Measurements from ENCODE around the gene ANKRD65. TPM values are rescaled to one million over a fixed set of nuclear protein-coding genes. Genes with fewer than 3 reads are reported as not detected.
"Not testable (repeated sequence)": the region's sequence is repeated elsewhere in the genome, so short reads cannot be mapped to it uniquely, and the experiment has no call there.

ANKRD65 gene
- total RNA-seq, 3 donors from 2014 or later = 0.15 TPM; not detected in 2

GRCh38 chr1:1419363-1419812 lies 1.7 kb downstream of the ANKRD65 start:
- Mint-ChIP-seq H3K27me3 (ENCODE audit: low read depth) (peaks cover 16% of the 10 kb centered on the region), H3K4me1 (ENCODE audit: low read depth) (peaks cover 1% of the 10 kb centered on the region), H3K4me3 (no peak overlapping the region), H3K9me3 (no peaks in the 10 kb centered on the region), H3K36me3 (ENCODE audit: insufficient read depth) (no peaks in the 10 kb centered on the region)
- ATAC-seq (no peak), DNase-seq (no peak)

- no peak overlapping the region for H3K4me3 Mint-ChIP-seq
- no peaks in the 10 kb centered on the region for H3K9me3 Mint-ChIP-seq
- H3K36me3 Mint-ChIP-seq (ENCODE audit: insufficient read depth) = no peaks in the 10 kb centered on the region
- ATAC-seq (no peak), DNase-seq (no peak)
- peaks cover 16% of the 10 kb centered on the region for H3K27me3 Mint-ChIP-seq (ENCODE audit: low read depth)
- peaks cover 1% of the 10 kb centered on the region for H3K4me1 Mint-ChIP-seq (ENCODE audit: low read depth)
Measured at GRCh38 chr1:1418464-1419362, 2.4 kb downstream of the ANKRD65 start.

GRCh38 chr1:1417825-1418463 lies 3.1 kb downstream of the ANKRD65 start:
- not testable (repeated sequence) for H3K9me3 Mint-ChIP-seq; H3K36me3 Mint-ChIP-seq (ENCODE audit: insufficient read depth); H3K4me3 Mint-ChIP-seq; DNase-seq; H3K4me1 Mint-ChIP-seq (ENCODE audit: low read depth); ATAC-seq
- peaks cover 13% of the 10 kb centered on the region for H3K27me3 Mint-ChIP-seq (ENCODE audit: low read depth)

GRCh38 chr1:1417396-1417795 lies 3.7 kb downstream of the ANKRD65 start:
- not testable (repeated sequence) for DNase-seq; H3K4me1 Mint-ChIP-seq (ENCODE audit: low read depth); H3K4me3 Mint-ChIP-seq; H3K9me3 Mint-ChIP-seq; H3K27me3 Mint-ChIP-seq (ENCODE audit: low read depth); ATAC-seq; H3K36me3 Mint-ChIP-seq (ENCODE audit: insufficient read depth)

GRCh38 chr1:1415751-1416150 lies 5.3 kb downstream of the ANKRD65 start:
- Mint-ChIP-seq H3K36me3 (ENCODE audit: insufficient read depth) (no peaks in the 10 kb centered on the region), H3K9me3 (no peaks in the 10 kb centered on the region), H3K4me1 (ENCODE audit: low read depth) (peaks cover 1% of the 10 kb centered on the region), H3K4me3 (no peak overlapping the region), H3K27me3 (ENCODE audit: low read depth) (peaks cover 4% of the 10 kb centered on the region)
- ATAC-seq (no peak), DNase-seq (no peak)

- not testable (repeated sequence) for H3K27me3 Mint-ChIP-seq (ENCODE audit: low read depth); ATAC-seq; H3K36me3 Mint-ChIP-seq (ENCODE audit: insufficient read depth); H3K9me3 Mint-ChIP-seq; H3K4me3 Mint-ChIP-seq; DNase-seq
- peaks cover 17% of the 10 kb centered on the region for H3K4me1 Mint-ChIP-seq (ENCODE audit: low read depth)
Measured at GRCh38 chr1:1412311-1412902, 8.7 kb downstream of the ANKRD65 start.

GRCh38 chr1:1411626-1412025 lies 9.4 kb downstream of the ANKRD65 start:
- no peaks in the 10 kb centered on the region for H3K9me3 Mint-ChIP-seq
- H3K4me1 Mint-ChIP-seq (ENCODE audit: low read depth) = peaks cover 17% of the 10 kb centered on the region
- no peak for ATAC-seq
- H3K27me3 Mint-ChIP-seq (ENCODE audit: low read depth) = no peaks in the 10 kb centered on the region
- H3K36me3 Mint-ChIP-seq (ENCODE audit: insufficient read depth) = peaks cover 4% of the 10 kb centered on the region
- no peak overlapping the region for H3K4me3 Mint-ChIP-seq
- DNase-seq = no peak

- DNase-seq = not testable (repeated sequence)
- peak overlapping the region; percentile 57 for H3K4me3 Mint-ChIP-seq
Measured at GRCh38 chr1:1410238-1410637, 10.8 kb downstream of the ANKRD65 start.

GRCh38 chr1:1407636-1408318 lies 13.3 kb downstream of the ANKRD65 start:
- Mint-ChIP-seq H3K27me3 (ENCODE audit: low read depth) (no peaks in the 10 kb centered on the region), H3K36me3 (ENCODE audit: insufficient read depth) (peaks cover 27% of the 10 kb centered on the region), H3K9me3 (no peaks in the 10 kb centered on the region), H3K4me1 (ENCODE audit: low read depth) (peaks cover 40% of the 10 kb centered on the region), H3K4me3 (peak overlapping the region; percentile 96)
- ATAC-seq = peak; percentile 15 to 21
- DNase-seq = no peak

More at GRCh38 chr1:1410238-1410637, 10.8 kb downstream of the ANKRD65 start:
- Mint-ChIP-seq H3K36me3 (ENCODE audit: insufficient read depth) (peaks cover 12% of the 10 kb centered on the region), H3K4me1 (ENCODE audit: low read depth) (peaks cover 28% of the 10 kb centered on the region)
- not testable (repeated sequence) for H3K9me3 Mint-ChIP-seq; H3K27me3 Mint-ChIP-seq (ENCODE audit: low read depth); ATAC-seq

- DNase-seq (peak; percentile 93), ATAC-seq (peak; percentile 94 to 95)
- Mint-ChIP-seq H3K36me3 (ENCODE audit: insufficient read depth) (peaks cover 31% of the 10 kb centered on the region), H3K27me3 (ENCODE audit: low read depth) (no peaks in the 10 kb centered on the region), H3K9me3 (no peaks in the 10 kb centered on the region), H3K4me3 (peak within 1 kb of the TSS; percentile 96), H3K4me1 (ENCODE audit: low read depth) (peaks cover 45% of the 10 kb centered on the region)
Measured at GRCh38 chr1:1406821-1407635, 14.0 kb downstream of the ANKRD65 start, which contains the start of gene MRPL20. MRPL20 (minus strand) TSS chr1:1407293; CDS start chr1:1407217, 76 bp downstream.

GRCh38 chr1:1406101-1406820 lies 14.8 kb downstream of the ANKRD65 start:
- Mint-ChIP-seq H3K36me3 (ENCODE audit: insufficient read depth) (peaks cover 33% of the 10 kb centered on the region), H3K4me1 (ENCODE audit: low read depth) (peaks cover 50% of the 10 kb centered on the region), H3K9me3 (no peaks in the 10 kb centered on the region), H3K27me3 (ENCODE audit: low read depth) (no peaks in the 10 kb centered on the region), H3K4me3 (peak overlapping the region; percentile 96)
- ATAC-seq (peak; percentile 2 to 5), DNase-seq (no peak)

GRCh38 chr1:1403653-1404052 lies 17.4 kb downstream of the ANKRD65 start:
- no peak for ATAC-seq
- Mint-ChIP-seq H3K4me3 (peak overlapping the region; percentile 47), H3K27me3 (ENCODE audit: low read depth) (no peaks in the 10 kb centered on the region), H3K36me3 (ENCODE audit: insufficient read depth) (peaks cover 39% of the 10 kb centered on the region), H3K9me3 (no peaks in the 10 kb centered on the region), H3K4me1 (ENCODE audit: low read depth) (peaks cover 50% of the 10 kb centered on the region)
- no peak for DNase-seq

- peaks cover 50% of the 10 kb centered on the region for H3K4me1 Mint-ChIP-seq (ENCODE audit: low read depth)
- H3K4me3 Mint-ChIP-seq; H3K9me3 Mint-ChIP-seq; ATAC-seq; H3K27me3 Mint-ChIP-seq (ENCODE audit: low read depth); DNase-seq: not testable (repeated sequence)
- peaks cover 43% of the 10 kb centered on the region for H3K36me3 Mint-ChIP-seq (ENCODE audit: insufficient read depth)
Measured at GRCh38 chr1:1402901-1403392, 18.1 kb downstream of the ANKRD65 start.

Measured in activated T-cell treated with anti-CD3 and anti-CD28 coated beads, Interleukin-2, amount 50 U/mL, for 4 hours (primary cell).